ENCODE measurements around the gene DRGX. TPM values are rescaled to one million over a fixed set of nuclear protein-coding genes. Genes with fewer than 3 reads are reported as not detected.

Gene DRGX
- total RNA-seq, 4 donors from 2014 or later, result 0.14 TPM; not detected in 3

DNA sequence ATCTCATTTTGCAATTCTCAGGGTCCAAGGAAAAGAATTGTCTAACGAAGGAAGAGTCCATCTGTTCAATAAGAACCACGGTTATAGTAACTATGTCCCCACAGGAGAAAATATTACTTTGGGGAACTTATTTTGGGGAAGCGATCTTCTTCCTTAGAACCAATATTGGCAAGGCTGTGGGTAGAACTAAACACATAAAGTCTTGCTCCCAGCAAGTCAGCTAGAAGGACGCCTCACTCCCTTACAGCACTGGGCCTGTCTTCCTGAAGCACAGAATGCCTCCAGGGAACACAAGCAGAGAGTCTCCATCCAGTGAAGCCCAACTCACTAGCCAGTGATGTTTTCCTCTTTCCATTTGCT is 66.8 kb downstream of the DRGX start:
- Histone ChIP-seq H3K9me3 (no peaks in the 10 kb centered on the region), H3K27me3 (no peaks in the 10 kb centered on the region), H3K4me3 (no peak overlapping the region), H3K36me3 (no peaks in the 10 kb centered on the region), H3K4me1 (no peaks in the 10 kb centered on the region), H3K27ac (no peak overlapping the region)
- no peak for DNase-seq
- intact Hi-C loops (cut with DNase I; ENCODE audit: low total_unique reads), result no loop called here
- TF ChIP-seq, protein P1, sequence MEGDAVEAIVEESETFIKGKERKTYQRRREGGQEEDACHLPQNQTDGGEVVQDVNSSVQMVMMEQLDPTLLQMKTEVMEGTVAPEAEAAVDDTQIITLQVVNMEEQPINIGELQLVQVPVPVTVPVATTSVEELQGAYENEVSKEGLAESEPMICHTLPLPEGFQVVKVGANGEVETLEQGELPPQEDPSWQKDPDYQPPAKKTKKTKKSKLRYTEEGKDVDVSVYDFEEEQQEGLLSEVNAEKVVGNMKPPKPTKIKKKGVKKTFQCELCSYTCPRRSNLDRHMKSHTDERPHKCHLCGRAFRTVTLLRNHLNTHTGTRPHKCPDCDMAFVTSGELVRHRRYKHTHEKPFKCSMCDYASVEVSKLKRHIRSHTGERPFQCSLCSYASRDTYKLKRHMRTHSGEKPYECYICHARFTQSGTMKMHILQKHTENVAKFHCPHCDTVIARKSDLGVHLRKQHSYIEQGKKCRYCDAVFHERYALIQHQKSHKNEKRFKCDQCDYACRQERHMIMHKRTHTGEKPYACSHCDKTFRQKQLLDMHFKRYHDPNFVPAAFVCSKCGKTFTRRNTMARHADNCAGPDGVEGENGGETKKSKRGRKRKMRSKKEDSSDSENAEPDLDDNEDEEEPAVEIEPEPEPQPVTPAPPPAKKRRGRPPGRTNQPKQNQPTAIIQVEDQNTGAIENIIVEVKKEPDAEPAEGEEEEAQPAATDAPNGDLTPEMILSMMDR (IDR thresholded peaks at IDR 0.05), result no peak
- no peak for TF ChIP-seq POLR2A (IDR thresholded peaks at IDR 0.05)

DNA sequence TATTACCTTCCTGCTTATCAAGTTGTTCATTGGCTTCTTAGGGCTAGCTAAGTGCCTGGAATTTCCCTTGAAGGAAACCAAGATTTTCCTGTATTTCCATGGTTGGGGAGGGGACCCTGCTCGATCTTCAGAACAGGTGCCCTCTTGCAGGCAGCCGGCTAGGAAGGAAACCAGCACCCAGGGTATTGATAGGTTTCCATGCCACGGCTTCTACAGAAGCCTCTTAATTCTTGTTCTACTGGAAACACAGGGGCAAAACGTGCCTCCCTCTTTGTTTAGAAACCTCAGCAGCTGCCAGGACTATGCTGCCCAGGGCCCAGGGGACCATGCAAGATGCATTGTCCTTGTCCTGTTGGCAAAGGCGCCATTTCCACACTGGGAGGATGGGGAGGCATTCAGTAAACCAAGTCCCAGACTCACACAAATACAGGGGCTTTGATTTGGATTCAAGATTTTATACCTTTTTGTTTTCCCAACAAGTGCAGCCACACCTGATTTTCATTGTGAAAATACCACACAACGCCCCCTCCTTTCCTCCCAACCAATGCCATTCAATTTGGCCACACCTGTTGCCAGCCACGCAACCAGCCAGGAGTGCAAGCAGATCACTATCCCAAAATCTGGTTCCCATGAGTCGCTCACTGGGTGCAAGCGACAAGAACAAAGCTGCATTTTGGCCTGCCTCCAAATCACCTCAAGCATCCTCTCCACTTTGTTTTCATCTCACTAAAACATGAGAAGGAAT is 67.3 kb downstream of the DRGX start:
- Histone ChIP-seq H3K4me3 (no peak overlapping the region), H3K36me3 (no peaks in the 10 kb centered on the region), H3K27me3 (no peaks in the 10 kb centered on the region), H3K27ac (no peak overlapping the region), H3K4me1 (no peaks in the 10 kb centered on the region), H3K9me3 (no peaks in the 10 kb centered on the region)
- intact Hi-C loops (cut with DNase I; ENCODE audit: low total_unique reads), result no loop called here
- TF ChIP-seq, protein P1 (IDR thresholded peaks at IDR 0.05), result no peak
- no peak for TF ChIP-seq POLR2A (IDR thresholded peaks at IDR 0.05)
- DNase-seq, result no peak

DNA sequence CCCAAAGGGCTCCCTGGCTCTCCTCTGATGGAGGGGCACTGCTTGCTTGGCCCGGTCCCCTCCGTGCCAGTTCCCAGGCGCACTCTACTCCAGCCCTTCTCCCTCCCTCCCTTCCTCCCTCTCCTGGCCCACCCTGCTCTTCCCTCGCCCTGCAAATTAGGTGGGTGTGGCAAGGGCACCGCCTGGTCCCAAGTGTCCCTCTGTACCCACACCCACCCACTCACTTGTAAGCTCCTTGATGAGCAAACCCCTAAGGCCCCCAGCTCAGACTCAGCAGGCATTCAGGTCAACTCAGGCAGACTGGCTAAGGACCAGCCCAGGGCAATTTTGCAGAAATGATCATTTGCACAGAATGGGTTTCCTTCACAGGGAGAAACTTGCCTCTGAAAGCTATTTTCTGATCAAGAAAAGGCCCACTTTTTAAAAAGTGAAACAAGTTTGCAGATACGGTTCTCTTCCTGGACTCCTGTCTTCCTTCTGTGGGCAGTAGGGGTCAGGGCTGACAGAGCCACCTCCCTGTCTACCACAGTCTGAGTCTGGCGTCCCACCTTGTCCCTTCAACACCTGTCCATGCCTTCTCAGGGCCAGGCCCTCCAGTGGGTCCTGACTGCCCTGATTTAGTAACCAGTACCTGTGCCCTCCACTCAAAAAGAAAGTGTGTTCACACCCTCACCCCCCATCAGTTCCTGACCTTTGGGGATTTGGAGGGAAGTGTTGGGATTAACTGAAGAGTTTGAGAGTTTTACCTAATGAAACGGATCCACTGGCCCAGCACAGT is 68.7 kb downstream of the DRGX start:
- intact Hi-C loops (cut with DNase I; ENCODE audit: low total_unique reads), result no loop called here
- H3K36me3 ChIP-seq, result no peaks in the 10 kb centered on the region
- no peak overlapping the region for H3K27ac ChIP-seq

DNA sequence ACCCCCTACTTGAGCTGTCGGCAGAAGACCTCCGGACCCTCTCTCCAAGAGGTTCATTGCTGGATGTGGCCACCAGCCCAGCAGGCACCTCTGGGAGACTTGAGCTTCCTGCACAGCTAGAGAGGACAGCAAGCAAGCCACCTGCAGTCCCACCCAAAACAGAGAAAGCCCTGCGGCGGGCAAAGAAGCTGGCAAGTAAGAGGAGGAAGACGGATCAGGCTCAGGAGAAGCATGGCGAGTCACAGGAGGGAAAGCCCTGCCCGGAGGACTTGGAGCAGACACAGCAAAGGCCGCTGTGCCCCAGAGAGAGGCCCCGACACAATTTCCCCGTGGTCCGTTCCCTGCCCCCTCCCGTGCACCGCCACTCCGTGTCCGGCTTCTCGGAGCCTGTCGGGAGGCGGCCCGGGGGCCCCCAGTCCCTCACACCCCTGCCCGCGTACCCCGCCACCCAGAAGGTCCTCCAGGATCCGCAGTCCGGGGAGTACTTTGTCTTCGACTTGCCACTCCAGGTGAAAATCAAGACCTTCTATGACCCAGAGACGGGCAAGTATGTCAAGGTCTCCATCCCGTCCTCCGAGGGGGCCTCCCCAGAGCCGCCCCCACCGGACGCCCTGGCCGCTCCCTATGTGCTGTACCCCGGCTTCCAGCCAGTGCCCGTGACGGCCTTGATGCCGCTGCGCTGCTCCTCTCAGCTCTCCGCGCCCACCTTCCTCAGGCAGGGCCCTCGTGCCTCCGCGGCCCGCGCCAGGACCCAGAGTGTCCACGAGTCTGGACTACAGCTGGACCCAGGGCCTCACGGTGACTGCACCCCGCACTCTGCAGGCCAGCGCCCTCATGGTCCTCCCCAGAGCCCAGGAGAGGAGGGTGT is 69.7 kb downstream of the DRGX start:
- Histone ChIP-seq H3K4me1 (no peaks in the 10 kb centered on the region), H3K36me3 (no peaks in the 10 kb centered on the region), H3K9me3 (no peaks in the 10 kb centered on the region), H3K27me3 (no peaks in the 10 kb centered on the region), H3K4me3 (no peak overlapping the region), H3K27ac (no peak overlapping the region)
- intact Hi-C loops (cut with DNase I; ENCODE audit: low total_unique reads), result no loop called here
- DNase-seq, result no peak
- TF ChIP-seq, protein P1 (IDR thresholded peaks at IDR 0.05), result no peak
- no peak for TF ChIP-seq POLR2A (IDR thresholded peaks at IDR 0.05)

More for the DNA sequence above, 68.7 kb downstream of the DRGX start:
- no peaks in the 10 kb centered on the region for H3K9me3 ChIP-seq
- no peaks in the 10 kb centered on the region for H3K27me3 ChIP-seq
- no peaks in the 10 kb centered on the region for H3K4me1 ChIP-seq
- DNase-seq, result no peak
- TF ChIP-seq POLR2A (IDR thresholded peaks at IDR 0.05), result no peak
- TF ChIP-seq, protein P1 (IDR thresholded peaks at IDR 0.05), result no peak
- no peak overlapping the region for H3K4me3 ChIP-seq

Data from uterus (tissue), 4 donors.